ENCODE data around the gene SUSD3. TPM values are rescaled to one million over a fixed set of nuclear protein-coding genes. Genes with fewer than 3 reads are reported as not detected.

SUSD3 gene
- total and polyA plus RNA-seq, 10 of the 15 experiments (the other 5 are each of a cell fraction or from before 2014, with no cell fraction given): 2.5 to 92.0 (median 31.1) TPM

GRCh38 chr9:93096131-93096802 lies 37.8 kb downstream of the SUSD3 start, which contains the start of gene CARD19 (continued):
- peak; percentile 97 for TF ChIP-seq GATAD2B (conservative IDR thresholded peaks at IDR 0.05; ENCODE audit: low read depth)
- no peak for TF ChIP-seq HDAC2 (IDR thresholded peaks at IDR 0.05)
- TF ChIP-seq TARDBP (IDR thresholded peaks at IDR 0.05; ENCODE audit: borderline replicate concordance): no peak
- no peak for TF ChIP-seq SUZ12 (IDR thresholded peaks at IDR 0.05; ENCODE audit: unreplicated experiment)
- TF ChIP-seq TBL1XR1 (IDR thresholded peaks at IDR 0.05; ENCODE audit: low read depth, low read length): no peak
- peak; percentile 36; the same call in 1 of the 2 replicates for TF ChIP-seq MAX (IDR thresholded peaks at IDR 0.05; ENCODE audit: low read depth, low read length)
- no peak for TF ChIP-seq ZNF592 (IDR thresholded peaks at IDR 0.05)
- TF ChIP-seq BCL3 (IDR thresholded peaks at IDR 0.05; ENCODE audit: borderline replicate concordance, insufficient read depth, low read depth, low read length, poor library complexity, severe bottlenecking): no peak
- TF ChIP-seq RELB (IDR thresholded peaks at IDR 0.05; ENCODE audit: low read depth): no peak
- no peak for TF ChIP-seq HDGF (IDR thresholded peaks at IDR 0.05)
- no peak for TF ChIP-seq TCF12 (IDR thresholded peaks at IDR 0.05; ENCODE audit: low read depth, low read length)
- TF ChIP-seq ELK1 (IDR thresholded peaks at IDR 0.05; ENCODE audit: low read depth, low read length): no peak
- TF ChIP-seq RFX5 (IDR thresholded peaks at IDR 0.05; ENCODE audit: low read depth, low read length): no peak
- TF ChIP-seq ZBTB4 (CRISPR knock-in tag; IDR thresholded peaks at IDR 0.05): no peak
- TF ChIP-seq NR2F1 (conservative IDR thresholded peaks at IDR 0.05): peak; percentile 73
- no peak for TF ChIP-seq FOXM1 (IDR thresholded peaks at IDR 0.05; ENCODE audit: low read depth, low read length)
- TF ChIP-seq TCF3 (IDR thresholded peaks at IDR 0.05; ENCODE audit: borderline replicate concordance, insufficient read depth, low read depth, low read length): no peak
